GM18520 (cell line): Measurements from ENCODE around the gene ETV4.

Experiments
- ATAC-seq: cut with Tn5 transposase; IDR thresholded peaks from one replicate; pipeline ENCODE4 v1.9.1; 2021; ENCODE audit not compliant: unreplicated experiment

ETV4 gene

DNA sequence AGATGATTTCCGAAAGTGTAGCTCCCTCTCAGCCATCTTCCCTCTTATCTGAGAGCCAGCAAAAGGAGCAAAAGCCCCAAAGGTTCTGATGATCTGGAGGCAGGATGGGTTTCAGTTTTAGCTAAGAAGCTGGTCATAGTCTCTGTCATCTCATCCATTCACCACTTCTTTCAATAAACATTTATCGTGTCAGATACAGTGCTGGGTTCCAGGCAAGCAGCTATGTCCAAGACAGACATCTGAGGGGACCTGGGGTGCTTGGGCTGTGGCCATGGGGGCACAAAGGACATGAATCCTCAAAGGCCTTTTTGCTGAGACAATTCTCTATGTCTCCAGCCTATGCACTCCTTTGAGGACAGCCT is 1.0 kb upstream of the ETV4 start:
- ATAC-seq: no peak

DNA sequence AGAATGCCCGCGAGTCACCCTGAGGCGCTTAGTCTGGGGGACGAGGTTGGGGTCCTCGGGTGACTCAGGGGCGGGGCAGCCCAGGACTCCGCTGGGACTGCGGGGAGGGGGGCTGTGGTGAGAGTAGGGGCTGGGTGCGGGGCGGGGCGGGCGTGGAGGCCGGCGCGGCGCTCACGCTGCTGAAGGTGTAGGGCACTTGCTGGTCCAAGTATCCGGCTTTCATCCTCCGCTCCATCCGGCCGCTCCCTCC is 832 bp downstream of the ETV4 start:
- no peak for ATAC-seq

GRCh38 chr17:43543771-43544575 is 2.2 kb downstream of the ETV4 start:
- ATAC-seq: no peak

- no peak for ATAC-seq
These were observed 2.8 kb downstream of the ETV4 start for GRCh38 chr17:43543300-43543699.

DNA sequence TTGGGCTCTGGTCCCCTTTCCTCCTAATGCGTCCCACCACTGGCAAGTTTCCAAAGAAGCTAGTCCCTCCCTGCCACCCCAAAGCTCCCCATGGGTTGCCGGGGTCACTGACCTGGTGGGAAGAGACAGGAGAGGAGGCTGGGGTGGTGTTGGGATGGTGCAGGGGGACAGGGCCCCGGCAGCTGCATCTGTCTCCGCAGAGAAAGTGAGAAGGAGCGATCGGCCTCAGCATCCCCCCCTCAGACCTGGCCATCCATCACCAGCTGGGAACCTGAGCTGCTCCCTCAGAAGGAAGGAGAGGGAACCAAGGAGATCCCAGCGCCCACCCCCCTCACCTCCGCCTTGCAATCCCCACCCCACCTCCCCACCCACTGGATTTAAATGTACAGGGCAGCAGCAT is 3.3 kb downstream of the ETV4 start:
- no peak for ATAC-seq

DNA sequence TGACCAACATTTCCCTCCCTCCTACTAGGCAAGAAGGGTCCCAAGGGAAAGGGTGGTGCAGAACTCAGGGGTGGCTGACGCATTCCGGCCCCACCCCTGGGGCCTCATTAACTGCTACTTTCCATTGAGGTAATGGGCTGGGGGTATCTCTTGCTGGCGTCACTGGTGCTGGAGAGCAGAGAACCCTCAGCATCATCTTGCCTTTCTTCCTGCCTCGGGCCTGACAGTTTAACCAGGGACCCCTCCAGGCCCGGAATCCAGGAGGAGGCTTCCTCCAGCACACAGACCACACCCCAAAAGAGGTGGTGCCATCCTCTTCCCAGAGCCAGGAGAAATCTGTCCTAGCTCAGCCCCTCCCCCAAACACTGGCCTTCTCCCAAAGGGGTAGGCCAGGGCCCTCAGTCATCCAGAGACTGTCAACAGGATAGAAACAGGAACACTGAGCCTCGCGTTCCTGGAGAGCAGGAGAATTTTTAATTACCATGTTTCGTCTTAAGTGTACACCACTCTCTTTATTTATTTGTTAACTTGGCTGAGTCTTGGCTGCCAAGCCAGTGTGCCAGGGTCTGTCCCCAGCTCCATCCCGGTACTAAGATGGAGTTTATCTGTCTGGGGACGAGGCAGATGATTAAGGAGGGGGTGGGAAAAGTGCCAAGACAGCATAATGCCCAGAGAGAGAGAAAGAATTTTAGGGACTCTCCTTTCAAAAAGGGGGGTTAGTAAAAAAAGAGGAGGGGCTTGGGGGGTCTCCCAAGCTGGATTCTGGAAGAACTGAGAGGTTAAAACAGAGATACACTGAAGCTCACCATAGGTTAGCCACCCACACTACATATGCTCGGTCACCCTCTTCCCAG is 5.1 kb downstream of the ETV4 start:
- ATAC-seq: no peak

GRCh38 chr17:43536236-43536992 is 9.7 kb downstream of the ETV4 start:
- no peak for ATAC-seq

DNA sequence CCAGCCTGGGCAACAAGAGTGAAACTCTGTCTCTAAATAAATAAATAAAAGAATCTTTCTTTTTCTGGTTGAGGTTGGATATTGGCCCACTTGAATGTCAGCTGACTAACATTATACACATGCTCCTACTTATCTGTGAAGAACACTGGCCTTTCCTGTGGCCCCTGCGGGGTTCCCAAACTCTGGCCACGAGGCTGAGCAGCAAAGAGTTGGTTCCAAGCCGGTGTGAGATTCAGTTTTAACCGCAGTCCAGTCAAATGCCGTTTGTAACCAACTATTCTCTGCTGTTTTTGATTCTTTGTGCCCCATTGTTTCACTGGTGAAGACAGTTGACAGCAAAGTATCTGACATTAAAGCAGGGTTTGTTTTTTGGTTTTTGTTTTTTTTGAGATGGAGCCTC is 11.2 kb downstream of the ETV4 start:
- no peak for ATAC-seq

DNA sequence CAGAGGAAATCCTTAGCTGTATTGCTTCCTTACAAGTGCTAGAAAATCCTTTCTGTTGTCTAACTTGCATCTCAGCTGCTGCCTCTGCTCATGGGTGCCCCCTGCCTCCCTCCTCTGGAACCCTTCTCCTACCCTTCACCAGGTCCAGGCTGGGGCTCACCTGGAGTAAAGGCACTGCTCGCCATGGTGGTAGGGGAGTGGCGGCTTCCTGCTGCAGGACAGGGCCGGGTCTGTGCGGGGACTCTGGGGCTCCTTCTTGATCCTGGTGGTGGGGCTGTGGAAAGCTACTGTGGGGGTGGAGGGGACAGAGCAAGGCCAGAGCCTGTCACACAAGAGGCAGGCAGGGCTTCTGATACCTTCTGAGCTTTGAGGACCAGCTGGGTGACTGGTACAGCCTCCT is 12.4 kb downstream of the ETV4 start:
- no peak for ATAC-seq

GRCh38 chr17:43532581-43532980 is 13.6 kb downstream of the ETV4 start:
- ATAC-seq: no peak

DNA sequence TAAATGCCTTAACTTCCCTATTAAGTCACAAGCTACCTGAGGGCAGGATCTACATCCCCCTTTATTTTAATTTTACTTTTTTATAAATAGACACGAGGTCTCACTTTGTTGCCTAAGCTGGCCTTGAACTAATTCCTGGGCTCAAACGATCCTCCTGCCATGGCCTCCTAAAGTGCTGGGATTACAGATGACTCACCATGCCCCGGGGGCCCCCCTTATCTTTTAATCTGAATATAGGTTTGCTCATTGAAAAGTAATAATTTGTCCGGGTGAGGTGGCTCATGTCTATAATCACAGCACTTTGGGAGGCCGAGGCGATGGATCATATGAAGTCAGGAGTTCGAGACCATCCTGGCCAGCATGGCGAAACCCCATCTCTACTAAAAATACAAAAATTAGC is 14.2 kb downstream of the ETV4 start:
- ATAC-seq: no peak

- no peak for ATAC-seq
These were observed 15.1 kb downstream of the ETV4 start for GRCh38 chr17:43531082-43531378.

DNA sequence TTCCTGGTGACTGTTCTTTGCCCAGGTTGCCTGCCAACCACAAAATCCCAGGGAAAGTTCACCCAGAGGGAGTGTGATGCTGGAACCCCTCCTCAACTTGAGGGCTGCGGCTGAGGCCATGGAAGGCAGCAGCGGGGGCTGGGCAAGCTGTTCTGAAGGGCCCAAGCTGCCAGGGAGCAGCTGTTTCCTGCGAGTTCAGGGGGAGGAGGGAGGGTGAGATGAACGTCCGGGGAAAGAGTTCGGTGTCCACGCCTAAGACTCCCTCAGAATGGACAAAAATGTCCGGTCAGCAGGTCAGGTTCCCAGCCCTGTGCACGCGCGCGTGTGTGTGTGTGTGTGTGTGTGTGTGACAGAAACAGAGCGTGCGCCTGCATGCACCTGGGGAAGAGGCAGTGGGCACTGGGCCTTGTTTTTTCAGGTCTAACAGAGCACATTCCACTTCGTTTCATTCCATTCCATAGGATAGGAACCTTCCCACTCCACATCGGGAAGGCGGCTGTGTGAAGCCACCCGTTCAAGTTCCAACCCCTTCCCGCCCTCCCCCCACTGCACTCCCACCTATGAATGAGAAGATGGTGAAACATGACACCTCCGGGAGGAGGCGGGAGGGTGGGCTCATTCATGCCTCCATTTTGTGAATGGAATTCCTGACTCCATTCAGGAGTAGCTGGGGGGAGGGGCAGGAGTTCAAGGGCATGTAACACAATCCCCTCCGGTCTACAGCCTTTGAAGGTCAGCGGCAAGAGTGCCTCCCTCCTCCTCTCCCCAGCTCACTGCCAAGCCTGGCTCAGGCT is 15.7 kb downstream of the ETV4 start:
- no peak for ATAC-seq

GRCh38 chr17:43529947-43530287 is 16.2 kb downstream of the ETV4 start:
- no peak for ATAC-seq

DNA sequence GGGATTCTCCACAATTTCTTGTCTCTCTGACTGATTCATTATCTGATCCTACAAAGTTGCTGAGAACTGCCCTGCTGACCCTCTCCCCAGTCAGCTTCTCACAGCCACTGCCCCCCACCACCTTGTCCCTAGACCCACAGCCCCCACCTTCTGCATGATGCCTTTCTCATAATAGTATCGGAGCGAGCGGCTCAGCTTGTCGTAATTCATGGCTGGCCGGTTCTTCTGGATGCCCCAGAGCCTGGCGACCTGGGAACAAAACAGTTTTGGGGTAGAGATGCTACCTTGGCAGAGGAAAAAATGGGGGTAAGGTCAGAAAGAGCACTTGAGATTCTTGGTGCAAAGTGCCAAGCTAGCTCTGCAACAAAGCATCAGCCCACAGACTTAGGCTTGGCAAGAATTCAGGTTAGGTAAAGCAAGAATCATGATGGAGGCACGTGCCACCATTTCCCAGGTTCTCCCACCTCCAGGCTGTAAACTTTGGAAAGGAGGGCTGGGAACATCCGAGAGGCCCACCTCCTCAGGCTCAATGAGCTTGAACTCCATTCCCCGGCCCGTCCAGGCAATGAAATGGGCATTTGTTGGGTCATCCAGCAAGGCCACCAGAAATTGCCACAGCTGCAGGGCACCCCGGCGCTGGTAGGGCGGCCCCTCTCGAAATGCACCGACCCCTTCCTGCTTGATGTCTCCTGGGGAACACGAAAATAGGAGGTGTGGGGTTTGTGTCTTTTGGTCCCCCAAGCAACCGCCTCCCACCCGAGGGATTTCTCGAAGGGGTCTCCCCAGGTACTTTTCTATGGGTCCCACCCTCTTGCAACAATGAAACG is 16.9 kb downstream of the ETV4 start:
- ATAC-seq: no peak

- no peak for ATAC-seq
These were observed 17.7 kb downstream of the ETV4 start for GRCh38 chr17:43528319-43528987.

DNA sequence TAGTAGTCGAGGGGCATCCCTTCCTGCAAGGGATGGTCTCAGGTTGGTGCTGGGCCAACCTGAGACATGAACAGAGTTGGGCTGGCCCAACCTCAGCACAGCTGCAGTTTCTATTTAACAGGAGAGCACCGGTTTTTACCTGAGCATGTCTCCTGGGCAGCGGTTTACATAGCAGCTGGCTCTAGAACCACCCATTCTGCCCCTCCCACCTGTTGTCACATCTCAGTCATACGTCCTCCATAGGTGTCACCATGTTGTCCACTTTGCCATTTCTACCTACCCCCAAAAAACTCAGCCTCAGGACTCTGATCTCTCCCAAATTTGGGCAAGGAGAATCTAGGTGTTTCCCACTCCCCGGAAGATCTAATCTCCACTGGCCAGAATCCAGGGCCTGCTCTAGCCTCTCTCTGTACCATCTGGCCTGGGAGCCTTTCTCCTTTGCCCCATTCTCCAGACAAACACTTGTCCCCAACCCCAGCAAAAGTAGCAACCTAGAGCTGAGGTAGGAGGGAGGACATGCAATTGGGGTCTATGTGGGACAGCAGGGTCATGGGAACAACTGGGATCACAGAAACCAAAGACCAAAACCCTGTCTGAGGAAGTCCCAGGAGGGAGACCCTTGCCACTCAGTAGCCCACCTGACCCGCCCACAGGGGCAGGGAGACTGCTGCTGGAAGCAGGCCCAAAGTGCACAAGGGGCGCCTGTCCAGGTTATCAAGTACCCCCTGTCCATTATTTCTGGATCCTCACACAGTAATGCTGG is 19.1 kb downstream of the ETV4 start:
- ATAC-seq: no peak

DNA sequence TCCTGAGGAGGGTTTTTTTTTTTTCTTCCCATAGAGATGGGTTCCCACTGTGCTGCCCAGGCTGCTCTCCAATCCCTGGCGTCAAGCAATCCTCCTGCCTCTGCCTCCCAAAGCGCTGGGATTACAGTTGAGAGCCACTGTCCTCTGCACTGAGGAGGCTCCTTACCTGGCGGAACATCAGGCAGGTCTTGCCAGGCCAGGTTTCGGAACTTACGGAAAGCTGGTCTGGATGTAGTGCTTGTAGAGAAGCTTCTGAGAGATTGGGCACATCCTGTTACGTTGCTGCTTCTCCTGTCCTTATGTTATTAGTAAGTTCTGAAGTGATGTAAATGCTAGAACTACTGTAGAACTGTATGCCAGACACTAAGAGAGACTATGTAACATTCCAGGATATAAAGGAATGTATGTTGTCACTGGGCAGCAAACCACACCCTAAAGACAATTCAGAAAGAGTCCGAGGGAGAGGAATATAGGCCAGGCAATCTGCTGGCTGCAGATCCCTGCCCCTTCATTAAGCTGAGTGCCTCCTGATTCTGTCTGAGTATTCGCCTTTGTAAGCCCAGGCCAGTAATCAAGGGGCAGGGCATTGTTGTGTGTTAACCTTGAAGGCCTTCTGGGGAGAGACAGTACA is 21.1 kb downstream of the ETV4 start:
- ATAC-seq: no peak

DNA sequence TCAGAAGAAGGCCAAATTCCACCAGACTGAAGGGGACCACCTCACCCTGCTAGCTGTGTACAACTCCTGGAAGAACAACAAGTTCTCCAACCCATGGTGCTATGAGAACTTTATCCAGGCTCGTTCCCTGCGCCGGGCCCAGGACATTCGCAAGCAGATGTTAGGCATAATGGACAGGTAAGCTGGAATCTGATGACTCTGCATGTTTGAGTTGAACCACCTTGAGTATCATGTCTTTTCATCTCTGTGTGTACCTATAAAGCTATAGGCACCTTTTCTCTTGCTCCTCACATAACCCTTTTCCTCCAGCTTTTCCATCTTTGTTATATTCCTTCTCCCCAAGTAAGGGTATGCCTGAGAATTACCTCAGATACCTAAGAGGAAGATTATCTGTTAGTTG is 24.8 kb downstream of the ETV4 start:
- ATAC-seq: no peak
